BJ (cell line): ENCODE measurements around the gene SGCA. TPM values are rescaled to one million over a fixed set of nuclear protein-coding genes. Genes with fewer than 3 reads are reported as not detected.
A peak's percentile ranks its signal among the peaks of the same experiment; 100 is the strongest.

ENCODE experiments used
- CTCF ChIA-PET: fragments of 350-600 bp; formaldehyde crosslinking; extraction: SDS; loops from one replicate; lab custom pipeline; 2021; ENCODE audit warnings: antibody characterized with exemption, inconsistent platforms; lab: Yijun Ruan, JAX
- POLR2A ChIA-PET: fragments of 300-600 bp; sonication (Branson Sonifier 250); formaldehyde crosslinking; extraction: SDS; loops from one replicate; lab custom pipeline; 2021; ENCODE audit warnings: antibody characterized with exemption; lab: Charles Lee
- DNase-seq: peaks from one replicate; pipeline ENCODE4 v3.0.0-alpha.2; 2011; ENCODE audit warnings: low read depth
- H3K27me3 ChIP-seq: 2 replicates; pipeline ENCODE4 v1.6.0; 2011; ENCODE audit warnings: low read length; ENCODE audit not compliant: control insufficient read depth, insufficient read depth
- H3K36me3 ChIP-seq: 2 replicates; pipeline ENCODE4 v1.5.1; 2011; ENCODE audit warnings: low read length; ENCODE audit not compliant: control insufficient read depth, insufficient read depth
- H3K4me3 ChIP-seq: 2 replicates; pipeline ENCODE4 v1.5.1; 2011; ENCODE audit warnings: low read depth, mild to moderate bottlenecking, control low read depth, low read length
- CTCF ChIP-seq: IDR thresholded peaks from 2 replicates; pipeline ENCODE4 v1.5.1; 2011; ENCODE audit warnings: low read depth, mild to moderate bottlenecking, control low read depth, inconsistent platforms, low read length, moderate library complexity; ENCODE audit not compliant: insufficient read depth
- polyA plus RNA-seq: library from polyadenylated mRNA; depleted of rRNA; stranded (reverse); fragments of >200 nt; gene quantifications from 2 replicates; pipeline ENCODE4 v1.2.3, GENCODE V29; 2011

The SGCA gene
- polyA plus RNA-seq, 1 experiment, result 0.40 TPM

GRCh38 chr17:50151937-50152547, 13.8 kb upstream of the SGCA start:
- peak; percentile 44 for DNase-seq
- H3K27me3 ChIP-seq, result no peaks in the 10 kb centered on the region
- TF ChIP-seq CTCF, result no peak
- CTCF ChIA-PET, result interaction anchor here (0.6 to 3.8 kb wide), 19 partner anchors 9 to 210 kb away, joined by 3 to 30 read pairs (median 4); partner anchors contain the start of genes SGCA and TMEM92
- POLR2A ChIA-PET, result interaction anchor here (0.6 to 1.7 kb wide), 4 partner anchors 22 to 490 kb away, joined by 4 to 8 read pairs (median 6); partner anchors contain the start of genes COL1A1 and SAMD14
- H3K36me3 ChIP-seq, result no peaks in the 10 kb centered on the region
- peak overlapping the region; percentile 67 for H3K4me3 ChIP-seq

GRCh38 chr17:50152736-50153135, 13.1 kb upstream of the SGCA start:
- H3K36me3 ChIP-seq, result no peaks in the 10 kb centered on the region
- ChIA-PET CTCF (interaction anchor here (0.8 to 3.8 kb wide), 13 partner anchors 9 to 153 kb away, joined by 3 to 30 read pairs (median 5); partner anchors contain the start of gene SGCA), POLR2A (no interaction called here)
- no peak for TF ChIP-seq CTCF
- no peak for DNase-seq
- H3K27me3 ChIP-seq, result no peaks in the 10 kb centered on the region
- H3K4me3 ChIP-seq, result peak overlapping the region; percentile 67; the same call in 1 of the 2 replicates

- H3K27me3 ChIP-seq, result no peaks in the 10 kb centered on the region
- ChIA-PET CTCF (interaction anchor here (0.6 to 1.4 kb wide), 6 partner anchors 10 to 144 kb away, joined by 3 to 4 read pairs (median 3); no protein-coding TSS in a partner anchor), POLR2A (no interaction called here)
- no peaks in the 10 kb centered on the region for H3K36me3 ChIP-seq
- no peak for DNase-seq
- no peak for TF ChIP-seq CTCF
- H3K4me3 ChIP-seq, result no peak overlapping the region
Observed at GRCh38 chr17:50153650-50154575, 11.9 kb upstream of the SGCA start.

- TF ChIP-seq CTCF, result no peak
- no peaks in the 10 kb centered on the region for H3K27me3 ChIP-seq
- no peaks in the 10 kb centered on the region for H3K36me3 ChIP-seq
- POLR2A ChIA-PET, result no interaction called here
- no peak overlapping the region for H3K4me3 ChIP-seq
- CTCF ChIA-PET, result interaction anchor here (0.6 to 2.2 kb wide), 9 partner anchors 9 to 143 kb away, joined by 3 to 7 read pairs (median 4); no protein-coding TSS in a partner anchor
- no peak for DNase-seq
Observed at GRCh38 chr17:50154604-50155003, 11.2 kb upstream of the SGCA start.
